H9 (cell line): ENCODE measurements around the gene SAP30L. TPM values are rescaled to one million over a fixed set of nuclear protein-coding genes. Genes with fewer than 3 reads are reported as not detected.

Source experiments
- DNase-seq: peaks from one replicate; pipeline ENCODE4 v3.0.0-alpha.2; 2017
- H2AFZ ChIP-seq: one replicate; pipeline ENCODE4 v1.6.1; 2013; ENCODE audit warnings: mild to moderate bottlenecking, low read length, control low read depth, moderate library complexity
- H2AK5ac ChIP-seq: 2 replicates; pipeline ENCODE4 v1.6.1; 2013; ENCODE audit warnings: low read length, control low read depth, mixed read lengths; ENCODE audit not compliant: insufficient read length
- H2BK120ac ChIP-seq: one replicate; pipeline ENCODE4 v1.6.1; 2013; ENCODE audit warnings: low read depth, mild to moderate bottlenecking, low read length, control low read depth, inconsistent platforms; ENCODE audit not compliant: poor library complexity, severe bottlenecking
- H2BK12ac ChIP-seq: 2 replicates; pipeline ENCODE4 v1.6.1; 2013; ENCODE audit warnings: low read length, control low read depth, mixed read lengths, low read depth; ENCODE audit not compliant: insufficient read length
- H2BK15ac ChIP-seq: 2 replicates; pipeline ENCODE4 v1.6.1; 2013; ENCODE audit warnings: low read depth, low read length, control low read depth
- H2BK20ac ChIP-seq: one replicate; pipeline ENCODE4 v1.6.1; 2013; ENCODE audit warnings: low read depth, mild to moderate bottlenecking, low read length, control low read depth, inconsistent platforms; ENCODE audit not compliant: poor library complexity, severe bottlenecking
- H2BK5ac ChIP-seq: 2 replicates; pipeline ENCODE4 v1.6.1; 2013; ENCODE audit warnings: low read length, control low read depth, mixed read lengths; ENCODE audit not compliant: insufficient read length
- H3K14ac ChIP-seq: 2 replicates; pipeline ENCODE4 v1.6.1; 2013; ENCODE audit warnings: low read length, control low read depth; ENCODE audit not compliant: insufficient read depth
- H3K18ac ChIP-seq: 2 replicates; pipeline ENCODE4 v1.6.1; 2013; ENCODE audit warnings: low read depth, mild to moderate bottlenecking, mixed read lengths, low read length, control low read depth; ENCODE audit not compliant: insufficient read length
- H3K23ac ChIP-seq: 2 replicates; pipeline ENCODE4 v1.6.1; 2013; ENCODE audit warnings: low read length, control low read depth, mixed read lengths, low read depth; ENCODE audit not compliant: insufficient read length
- H3K23me2 ChIP-seq: 2 replicates; pipeline ENCODE4 v1.6.1; 2013; ENCODE audit warnings: low read depth, mild to moderate bottlenecking, mixed read lengths, low read length, control low read depth; ENCODE audit not compliant: insufficient read length, poor library complexity, severe bottlenecking
- H3K27ac ChIP-seq: 2 replicates; pipeline ENCODE4 v1.5.1; 2013; ENCODE audit warnings: low read length, control low read depth, mixed read lengths, low read depth; ENCODE audit not compliant: insufficient read length
- H3K27me3 ChIP-seq: 2 replicates; pipeline ENCODE4 v1.6.1; 2013; ENCODE audit warnings: low read length, control low read depth, inconsistent platforms; ENCODE audit not compliant: insufficient read depth
- H3K4ac ChIP-seq: 2 replicates; pipeline ENCODE4 v1.6.1; 2013; ENCODE audit warnings: low read depth, mild to moderate bottlenecking, control low read depth, inconsistent platforms, low read length, moderate library complexity
- H3K4me1 ChIP-seq: 2 replicates; pipeline ENCODE4 v1.6.1; 2013; ENCODE audit warnings: low read length, control low read depth, inconsistent platforms; ENCODE audit not compliant: insufficient read depth
- H3K4me2 ChIP-seq: 2 replicates; pipeline ENCODE4 v1.6.1; 2013; ENCODE audit warnings: low read length, control low read depth, mixed read lengths; ENCODE audit not compliant: insufficient read length, insufficient read depth
- H3K56ac ChIP-seq: 2 replicates; pipeline ENCODE4 v1.6.1; 2013; ENCODE audit warnings: low read depth, mild to moderate bottlenecking, mixed read lengths, low read length, control low read depth; ENCODE audit not compliant: insufficient read length
- H3K79me1 ChIP-seq: 2 replicates; pipeline ENCODE4 v1.6.1; 2013; ENCODE audit warnings: low read depth, mild to moderate bottlenecking, moderate library complexity, low read length, control low read depth, inconsistent platforms; ENCODE audit not compliant: insufficient read depth, poor library complexity, severe bottlenecking
- H3K79me2 ChIP-seq: 2 replicates; pipeline ENCODE4 v1.6.1; 2013; ENCODE audit warnings: low read length, control low read depth, inconsistent platforms; ENCODE audit not compliant: insufficient read depth
- H3K9ac ChIP-seq: 2 replicates; pipeline ENCODE4 v1.6.1; 2013; ENCODE audit warnings: low read length, control low read depth, mixed read lengths; ENCODE audit not compliant: insufficient read length; ENCODE audit errors: extremely low read depth
- H3K9me3 ChIP-seq: one replicate; pipeline ENCODE4 v1.6.1; 2013; ENCODE audit warnings: low read depth, low read length, inconsistent platforms; ENCODE audit not compliant: control insufficient read depth
- H3T11ph ChIP-seq: one replicate; pipeline ENCODE4 v1.6.1; 2013; ENCODE audit warnings: mild to moderate bottlenecking, low read length, control low read depth, inconsistent platforms
- H4K20me1 ChIP-seq: one replicate; pipeline ENCODE4 v1.6.1; 2013; ENCODE audit not compliant: control insufficient read depth, insufficient read length, insufficient read depth
- H4K5ac ChIP-seq: 2 replicates; pipeline ENCODE4 v1.6.1; 2013; ENCODE audit warnings: low read depth, mild to moderate bottlenecking, mixed read lengths, low read length, control low read depth; ENCODE audit not compliant: insufficient read length
- H4K8ac ChIP-seq: replicated peaks from 2 replicates; pipeline ENCODE4 v1.6.1; 2013; ENCODE audit warnings: low read length, control low read depth, mixed read lengths, low read depth; ENCODE audit not compliant: insufficient read length
- H4K91ac ChIP-seq: 2 replicates; pipeline ENCODE4 v1.6.1; 2013; ENCODE audit warnings: low read depth, mild to moderate bottlenecking, moderate library complexity, mixed read lengths, low read length, control low read depth; ENCODE audit not compliant: insufficient read length
- H3K27ac Mint-ChIP-seq, 3 experiments: 2 replicates in 2 of 3; 3 replicates in 1 of 3; pipeline ENCODE4 v1.8.0; 2020 to 2021; ENCODE audit warnings: mixed read lengths in 3 of 3, mild to moderate bottlenecking in 1 of 3, moderate library complexity in 1 of 3
- H3K27me3 Mint-ChIP-seq: 2 replicates; pipeline ENCODE4 v1.8.0; 2021; ENCODE audit warnings: low read depth, mild to moderate bottlenecking, moderate library complexity, mixed read lengths
- H3K36me3 Mint-ChIP-seq, 3 experiments: 2 replicates in 2 of 3; 3 replicates in 1 of 3; pipeline ENCODE4 v1.8.0; 2020 to 2021; ENCODE audit warnings: low read depth in 3 of 3, mixed read lengths in 3 of 3; ENCODE audit not compliant: insufficient read depth in 1 of 3
- H3K4me1 Mint-ChIP-seq, 2 experiments: 2 replicates each; pipeline ENCODE4 v1.8.0; 2020; ENCODE audit warnings: mixed read lengths in 2 of 2
- H3K4me3 Mint-ChIP-seq, 2 experiments: 2 replicates in 1 of 2; 3 replicates in 1 of 2; pipeline ENCODE4 v1.8.0; 2020 to 2021; ENCODE audit warnings: mild to moderate bottlenecking in 2 of 2, mixed read lengths in 2 of 2, moderate library complexity in 1 of 2
- H3K9me3 Mint-ChIP-seq, 2 experiments: 2 replicates in 1 of 2; 3 replicates in 1 of 2; pipeline ENCODE4 v1.8.0; 2020; ENCODE audit warnings: mild to moderate bottlenecking in 2 of 2, mixed read lengths in 2 of 2, moderate library complexity in 1 of 2
- WGBS: extraction: QIAGEN DNeasy Blood & Tissue Kit; methylation state at CpG from one replicate; pipeline ENCODE4 v1.1.7; 2013; ENCODE audit warnings: missing lambda C conversion rate, low lambda C conversion rate, mixed read lengths; ENCODE audit not compliant: insufficient read length; ENCODE audit errors: extremely low coverage; 5-methylcytosine and 5-hydroxymethylcytosine counted together
- total RNA-seq: library from RNA; stranded (reverse); gene quantifications from 2 replicates; pipeline ENCODE4 v1.2.1, GENCODE V29; 2021
- TF ChIP-seq, protein P1 (sequence below): fragments of 200-600 bp; sonication (generic); conservative IDR thresholded peaks from 3 replicates; pipeline ENCODE4 v1.8.0; 2021; ENCODE audit warnings: antibody characterized with exemption, mild to moderate bottlenecking

The SAP30L gene
- total RNA-seq, 1 experiment from 2014 or later: 25.0 TPM

DNA sequence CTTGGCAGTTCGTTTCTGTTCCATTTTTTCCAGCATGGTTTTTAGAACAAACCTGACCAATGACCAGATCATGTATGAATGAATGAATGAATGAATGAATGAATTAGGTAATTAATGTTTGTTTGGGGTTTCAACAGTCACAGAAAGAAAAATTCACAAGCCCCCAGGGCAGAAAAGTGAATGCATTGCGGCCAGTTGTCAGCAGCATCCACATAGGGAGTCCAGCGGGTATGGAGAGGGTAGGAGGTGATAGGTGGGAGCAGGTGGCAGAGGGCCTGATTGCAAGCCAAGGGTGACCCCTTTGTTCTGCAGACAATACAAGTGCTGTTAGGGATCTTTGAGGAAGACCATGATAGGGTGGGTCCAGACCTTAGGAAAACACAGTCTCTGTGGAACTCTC lies 49.7 kb upstream of the SAP30L start:
- Histone ChIP-seq H4K8ac (no peak overlapping the region), H3K9ac (no peak overlapping the region), H2BK120ac (no peak overlapping the region), H4K91ac (no peak overlapping the region), H3K23ac (no peak overlapping the region), H3T11ph (no peak overlapping the region), H3K79me1 (no peaks in the 10 kb centered on the region), H2BK15ac (no peak overlapping the region), H3K27ac (no peak overlapping the region), H3K56ac (no peak overlapping the region), H2BK20ac (no peak overlapping the region), H4K20me1 (no peaks in the 10 kb centered on the region), H3K14ac (no peak overlapping the region), H2BK5ac (no peak overlapping the region), H3K4ac (no peak overlapping the region), H3K23me2 (no peaks in the 10 kb centered on the region), H2AFZ (no peak overlapping the region), H2BK12ac (no peak overlapping the region), H3K27me3 (no peaks in the 10 kb centered on the region), H3K9me3 (no peaks in the 10 kb centered on the region), H2AK5ac (no peak overlapping the region), H4K5ac (no peak overlapping the region), H3K18ac (no peak overlapping the region), H3K79me2 (no peaks in the 10 kb centered on the region), H3K4me1 (peaks cover 2% of the 10 kb centered on the region; the same call in 1 of the 2 replicates), H3K4me2 (no peak overlapping the region)
- no peak overlapping the region; a peak in 1 of 7 replicates for H3K27ac Mint-ChIP-seq
- no peaks in the 10 kb centered on the region; a peak in 1 of 5 replicates for H3K9me3 Mint-ChIP-seq
- H3K4me3 Mint-ChIP-seq: no peak overlapping the region
- peaks cover 4% of the 10 kb centered on the region; the same call in 1 of the 2 replicates for H3K27me3 Mint-ChIP-seq
- TF ChIP-seq, protein P1, sequence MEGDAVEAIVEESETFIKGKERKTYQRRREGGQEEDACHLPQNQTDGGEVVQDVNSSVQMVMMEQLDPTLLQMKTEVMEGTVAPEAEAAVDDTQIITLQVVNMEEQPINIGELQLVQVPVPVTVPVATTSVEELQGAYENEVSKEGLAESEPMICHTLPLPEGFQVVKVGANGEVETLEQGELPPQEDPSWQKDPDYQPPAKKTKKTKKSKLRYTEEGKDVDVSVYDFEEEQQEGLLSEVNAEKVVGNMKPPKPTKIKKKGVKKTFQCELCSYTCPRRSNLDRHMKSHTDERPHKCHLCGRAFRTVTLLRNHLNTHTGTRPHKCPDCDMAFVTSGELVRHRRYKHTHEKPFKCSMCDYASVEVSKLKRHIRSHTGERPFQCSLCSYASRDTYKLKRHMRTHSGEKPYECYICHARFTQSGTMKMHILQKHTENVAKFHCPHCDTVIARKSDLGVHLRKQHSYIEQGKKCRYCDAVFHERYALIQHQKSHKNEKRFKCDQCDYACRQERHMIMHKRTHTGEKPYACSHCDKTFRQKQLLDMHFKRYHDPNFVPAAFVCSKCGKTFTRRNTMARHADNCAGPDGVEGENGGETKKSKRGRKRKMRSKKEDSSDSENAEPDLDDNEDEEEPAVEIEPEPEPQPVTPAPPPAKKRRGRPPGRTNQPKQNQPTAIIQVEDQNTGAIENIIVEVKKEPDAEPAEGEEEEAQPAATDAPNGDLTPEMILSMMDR: no peak
- no CpG with 5 or more reads among the region's 3 CpGs for WGBS
- H3K4me1 Mint-ChIP-seq: peaks cover 27 to 30% of the 10 kb centered on the region in 2 experiments
- peaks cover 7 to 15% (median 8%) of the 10 kb centered on the region in 3 experiments; a peak in 5 of 7 replicates for H3K36me3 Mint-ChIP-seq
- no peak for DNase-seq
